Measurements from ENCODE around the gene QSER1.

- TF ChIP-seq CTCF (IDR thresholded peaks at IDR 0.05; ENCODE audit: low read depth, low read length, poor library complexity, severe bottlenecking) (peak; percentile 27), EZH2phosphoT487 (IDR thresholded peaks at IDR 0.05; ENCODE audit: borderline replicate concordance, low read length) (no peak)
Observed at GRCh38 chr11:32870676-32871075, 21.9 kb upstream of the QSER1 start.
